Hepatic stellate cell (primary cell): ENCODE data around the gene LCE5A.
"Not testable (repeated sequence)": the region's sequence is repeated elsewhere in the genome, so short reads cannot be mapped to it uniquely, and the experiment has no call there.

Experiments
- DNase-seq: peaks from one replicate; pipeline ENCODE4 v3.0.0; 2011; ENCODE audit warnings: low spot score

LCE5A gene

GRCh38 chr1:152516082-152516481 lies 5.5 kb downstream of the LCE5A start:
- no peak for DNase-seq

- no peak for DNase-seq
Observed at GRCh38 chr1:152517237-152517811, 6.7 kb downstream of the LCE5A start.

- no peak for DNase-seq
Observed at GRCh38 chr1:152519851-152520250, 9.2 kb downstream of the LCE5A start.

GRCh38 chr1:152520561-152521090 lies 10.0 kb downstream of the LCE5A start:
- DNase-seq, result no peak

- no peak for DNase-seq
Observed at GRCh38 chr1:152525080-152525641, 14.6 kb downstream of the LCE5A start.

GRCh38 chr1:152533327-152533938 lies 22.8 kb downstream of the LCE5A start:
- DNase-seq, result peak; percentile 26

- no peak for DNase-seq
Observed at GRCh38 chr1:152535774-152536173, 25.2 kb downstream of the LCE5A start.

- DNase-seq, result no peak
Observed at GRCh38 chr1:152537496-152537895, 26.9 kb downstream of the LCE5A start.

GRCh38 chr1:152539901-152540300 lies 29.3 kb downstream of the LCE5A start:
- DNase-seq, result no peak

GRCh38 chr1:152543820-152544219 lies 33.2 kb downstream of the LCE5A start:
- no peak for DNase-seq

GRCh38 chr1:152546704-152547103 lies 36.1 kb downstream of the LCE5A start:
- no peak for DNase-seq

GRCh38 chr1:152548358-152548757 lies 37.8 kb downstream of the LCE5A start:
- not testable (repeated sequence) for DNase-seq
